ENCODE data around the gene GPR146.
"Not testable (repeated sequence)": the region's sequence is repeated elsewhere in the genome, so short reads cannot be mapped to it uniquely, and the experiment has no call there.

GPR146 gene

GRCh38 chr7:1062296-1063294 lies 18.2 kb downstream of the GPR146 start:
- in situ Hi-C loops (cut with HindIII; ENCODE audit: low pct_unique_long_range_greater_than_20kb, low sequenced_read_pairs), result no loop called here
- TF ChIP-seq JUND (IDR thresholded peaks at IDR 0.05; ENCODE audit: low read depth), result no peak

DNA sequence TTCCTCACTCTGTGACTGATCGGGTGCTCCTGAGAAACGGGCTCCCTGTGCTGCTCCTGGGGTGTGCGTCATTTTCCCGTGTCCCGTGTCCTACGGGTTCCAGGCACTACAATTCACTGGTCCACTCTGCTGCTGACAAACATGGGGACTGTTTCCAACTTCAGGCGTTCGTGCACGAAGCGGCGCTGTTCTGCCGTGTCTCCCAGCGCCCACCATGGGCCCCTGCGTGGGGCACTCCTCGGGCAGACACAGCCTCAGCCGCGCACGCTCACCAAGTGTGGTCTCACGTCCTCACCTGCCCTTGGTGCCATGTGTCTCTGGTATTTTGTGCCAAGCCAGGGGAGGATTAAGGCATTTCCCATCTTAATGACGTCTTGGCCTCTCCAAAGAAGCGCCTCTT lies 19.0 kb downstream of the GPR146 start:
- TF ChIP-seq JUND (IDR thresholded peaks at IDR 0.05; ENCODE audit: low read depth), result no peak
- in situ Hi-C loops (cut with HindIII; ENCODE audit: low pct_unique_long_range_greater_than_20kb, low sequenced_read_pairs), result no loop called here
- DNase-seq (ENCODE audit: low read depth in 1 of 2, low spot score in 1 of 2), result no peak

More at GRCh38 chr7:1062296-1063294, 18.2 kb downstream of the GPR146 start:
- DNase-seq (ENCODE audit: low read depth in 1 of 2, low spot score in 1 of 2), result no peak

DNA sequence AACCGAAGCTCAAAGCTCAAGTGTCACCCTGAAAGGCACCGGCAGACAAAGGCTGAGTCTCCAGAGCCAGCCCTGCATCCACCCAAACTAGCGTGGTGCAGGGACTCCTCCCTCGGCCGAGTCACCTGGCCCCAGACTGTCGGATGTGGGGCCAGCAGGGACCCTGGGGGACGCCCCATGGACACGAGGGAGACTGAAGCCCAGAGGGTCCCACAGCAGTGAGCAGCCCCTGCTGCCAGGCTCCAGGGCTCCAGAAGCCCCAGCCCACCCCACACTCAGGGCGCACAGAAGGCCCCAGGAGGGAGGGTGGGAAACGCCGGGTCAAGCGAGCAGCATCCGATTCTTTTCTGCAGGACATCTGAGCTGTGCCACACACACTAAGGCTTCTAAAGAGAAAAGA lies 20.2 kb downstream of the GPR146 start:
- DNase-seq (ENCODE audit: low read depth in 1 of 2, low spot score in 1 of 2), result no peak
- TF ChIP-seq JUND (IDR thresholded peaks at IDR 0.05; ENCODE audit: low read depth), result no peak
- in situ Hi-C loops (cut with HindIII; ENCODE audit: low pct_unique_long_range_greater_than_20kb, low sequenced_read_pairs), result no loop called here

DNA sequence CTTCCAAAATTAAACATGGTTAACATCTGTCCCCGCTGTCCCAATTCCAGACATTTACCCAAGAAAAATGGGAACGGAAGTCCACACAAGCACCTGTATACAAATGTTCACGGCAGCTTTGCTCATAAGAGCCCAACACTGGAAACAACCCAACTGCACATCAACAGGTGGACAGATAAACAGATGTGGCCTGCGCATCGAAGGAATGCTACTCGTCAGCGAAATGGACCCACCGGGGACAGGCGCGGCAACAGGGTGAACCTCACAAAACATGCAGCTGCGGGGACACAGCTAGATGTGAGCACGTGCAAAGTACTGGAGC lies 20.9 kb downstream of the GPR146 start:
- no peak for DNase-seq (ENCODE audit: low read depth in 1 of 2, low spot score in 1 of 2)
- in situ Hi-C loops (cut with HindIII; ENCODE audit: low pct_unique_long_range_greater_than_20kb, low sequenced_read_pairs), result no loop called here
- TF ChIP-seq JUND (IDR thresholded peaks at IDR 0.05; ENCODE audit: low read depth), result no peak

DNA sequence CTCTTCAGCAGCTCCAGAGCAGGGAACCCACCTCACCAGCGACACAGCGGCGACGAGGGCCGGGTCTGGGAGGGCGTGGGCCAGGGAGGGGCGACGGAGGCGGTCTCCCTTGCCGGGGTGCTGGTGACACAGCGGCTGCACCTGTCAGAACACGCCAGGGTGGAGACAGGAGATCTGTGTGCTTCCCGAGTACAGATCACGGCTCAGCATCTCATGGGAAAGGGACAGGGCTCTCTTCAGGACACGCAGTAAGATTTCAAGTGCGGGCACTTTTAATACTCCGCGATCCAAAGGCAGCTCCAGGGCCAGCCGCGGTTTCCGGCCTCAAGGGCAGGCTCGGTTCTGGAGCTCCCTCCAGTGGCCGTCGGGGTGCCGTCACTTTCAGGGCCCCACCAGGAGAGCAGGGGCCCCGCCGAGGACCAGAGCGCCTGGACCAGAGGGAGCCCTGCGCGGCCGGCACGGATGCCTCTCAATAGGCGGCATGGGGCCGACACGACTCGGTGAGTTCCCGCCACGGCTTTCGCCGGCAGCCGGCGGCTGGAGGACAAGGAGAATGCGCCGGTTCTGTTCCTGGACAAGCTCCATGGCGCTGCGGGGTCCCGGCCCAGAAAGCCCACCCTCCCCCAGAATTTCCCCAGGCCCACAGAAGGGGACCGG lies 21.4 kb downstream of the GPR146 start:
- in situ Hi-C loops (cut with HindIII; ENCODE audit: low pct_unique_long_range_greater_than_20kb, low sequenced_read_pairs), result no loop called here
- DNase-seq (ENCODE audit: low read depth in 1 of 2, low spot score in 1 of 2), result peak; percentile 87 to 100
- no peak for TF ChIP-seq JUND (IDR thresholded peaks at IDR 0.05; ENCODE audit: low read depth)

DNA sequence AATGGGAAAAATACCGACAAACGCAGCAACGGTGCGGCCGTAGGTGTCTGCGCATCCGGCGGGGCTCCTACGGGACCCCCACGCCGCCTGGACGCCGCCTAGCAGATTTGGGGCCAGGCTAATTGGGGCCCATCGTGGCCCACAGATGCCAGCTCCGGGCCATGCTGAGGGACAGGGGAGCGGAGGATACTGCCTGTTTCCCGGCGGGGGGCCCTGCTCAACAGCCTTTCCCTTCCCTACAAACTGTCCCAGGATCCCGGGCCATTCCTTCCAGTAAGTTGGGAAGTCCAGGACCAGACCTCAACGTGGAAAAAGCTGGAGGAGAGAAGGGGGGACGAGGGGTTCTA lies 21.9 kb downstream of the GPR146 start:
- no peak for DNase-seq (ENCODE audit: low read depth in 1 of 2, low spot score in 1 of 2)
- in situ Hi-C loops (cut with HindIII; ENCODE audit: low pct_unique_long_range_greater_than_20kb, low sequenced_read_pairs), result no loop called here
- TF ChIP-seq JUND (IDR thresholded peaks at IDR 0.05; ENCODE audit: low read depth), result no peak

- DNase-seq (ENCODE audit: low read depth in 1 of 2, low spot score in 1 of 2), result no peak
- TF ChIP-seq JUND (IDR thresholded peaks at IDR 0.05; ENCODE audit: low read depth), result no peak
- in situ Hi-C loops (cut with HindIII; ENCODE audit: low pct_unique_long_range_greater_than_20kb, low sequenced_read_pairs), result no loop called here
Measured at GRCh38 chr7:1068013-1068412, 23.7 kb downstream of the GPR146 start.

DNA sequence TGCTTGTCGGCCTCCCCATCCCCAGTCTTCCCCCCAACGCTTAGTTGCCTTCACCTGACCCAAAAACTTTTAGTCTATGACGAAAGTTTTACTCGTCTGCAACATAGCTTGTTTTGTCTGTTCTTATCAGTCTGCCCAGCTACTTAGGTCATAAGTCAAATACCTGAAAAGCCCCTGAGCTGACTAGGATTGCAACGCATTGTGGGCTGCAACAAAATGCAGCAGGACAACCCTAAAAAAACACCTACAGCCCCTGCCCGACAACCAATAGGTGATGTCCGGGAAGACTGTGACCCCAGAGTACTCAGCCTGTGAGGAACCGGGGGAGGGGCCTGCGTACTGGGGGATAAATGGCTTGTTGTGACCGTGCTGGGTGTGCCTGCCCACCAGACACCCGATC lies 24.3 kb downstream of the GPR146 start:
- in situ Hi-C loops (cut with HindIII; ENCODE audit: low pct_unique_long_range_greater_than_20kb, low sequenced_read_pairs), result no loop called here
- DNase-seq (ENCODE audit: low read depth in 1 of 2, low spot score in 1 of 2), result no peak
- no peak for TF ChIP-seq JUND (IDR thresholded peaks at IDR 0.05; ENCODE audit: low read depth)

DNA sequence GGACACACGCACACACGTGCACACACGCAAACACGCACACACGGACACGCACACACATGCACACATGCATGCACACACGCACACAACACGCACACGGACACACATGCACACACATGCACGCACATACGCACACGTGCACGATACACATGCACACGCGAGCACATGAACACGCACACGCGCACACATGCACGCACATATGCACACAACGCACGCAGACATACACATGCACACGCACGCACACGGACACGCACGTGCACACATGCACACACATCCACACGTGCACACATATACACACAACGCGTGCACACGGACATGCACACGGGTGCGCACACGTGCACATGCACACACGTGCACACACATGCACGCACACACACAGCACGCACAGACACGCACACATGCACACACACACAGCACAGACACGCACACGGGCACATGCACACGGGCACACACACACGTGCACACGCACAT lies 26.2 kb downstream of the GPR146 start:
- no peak for TF ChIP-seq JUND (IDR thresholded peaks at IDR 0.05; ENCODE audit: low read depth)
- DNase-seq (ENCODE audit: low read depth in 1 of 2, low spot score in 1 of 2), result no peak
- in situ Hi-C loops (cut with HindIII; ENCODE audit: low pct_unique_long_range_greater_than_20kb, low sequenced_read_pairs), result no loop called here

- no peak for TF ChIP-seq JUND (IDR thresholded peaks at IDR 0.05; ENCODE audit: low read depth)
- no peak for DNase-seq (ENCODE audit: low read depth in 1 of 2, low spot score in 1 of 2)
- in situ Hi-C loops (cut with HindIII; ENCODE audit: low pct_unique_long_range_greater_than_20kb, low sequenced_read_pairs), result no loop called here
Measured at GRCh38 chr7:1071731-1072254, 27.4 kb downstream of the GPR146 start.

DNA sequence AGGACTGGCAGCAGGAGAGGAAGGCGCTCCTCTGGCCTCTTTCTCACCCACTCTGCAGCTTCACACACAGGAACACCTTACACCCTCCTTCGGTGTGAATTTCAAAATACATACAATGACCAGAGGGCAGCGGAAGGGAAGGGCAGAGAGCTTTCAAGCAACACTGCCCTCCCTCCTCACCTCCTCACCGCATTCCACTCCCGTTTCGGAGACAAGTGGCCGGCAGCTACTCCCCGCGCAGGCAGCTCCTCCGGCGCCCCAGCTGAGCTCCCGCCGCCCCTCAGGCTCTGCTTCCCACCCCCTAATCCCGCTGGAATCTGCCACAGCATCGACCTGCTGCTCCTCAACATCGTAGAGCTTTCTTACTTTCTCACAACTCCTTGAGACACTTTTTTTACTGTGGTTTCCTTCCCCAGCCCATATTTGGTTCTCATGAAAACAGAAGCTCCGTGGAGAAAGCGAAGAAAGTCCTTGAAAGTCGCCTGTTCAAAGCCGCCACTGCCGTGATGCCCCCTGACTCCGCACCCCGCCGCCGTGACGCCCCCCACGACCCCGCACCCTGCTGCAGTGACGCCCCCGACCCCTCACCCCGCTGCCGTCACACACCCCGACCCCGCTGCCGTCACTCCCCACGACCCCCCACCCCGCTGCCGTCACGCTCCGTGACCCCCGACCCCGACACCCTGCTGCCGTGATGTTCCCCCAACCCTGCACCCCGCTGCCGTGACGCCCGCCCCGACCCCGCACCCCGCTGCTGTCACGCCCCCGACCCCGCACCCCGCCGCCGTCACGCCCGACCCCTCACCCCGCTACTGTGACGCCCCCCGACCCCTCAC lies 29.0 kb downstream of the GPR146 start:
- in situ Hi-C loops (cut with HindIII; ENCODE audit: low pct_unique_long_range_greater_than_20kb, low sequenced_read_pairs), result no loop called here
- no peak for DNase-seq (ENCODE audit: low read depth in 1 of 2, low spot score in 1 of 2)
- TF ChIP-seq JUND (IDR thresholded peaks at IDR 0.05; ENCODE audit: low read depth), result no peak

DNA sequence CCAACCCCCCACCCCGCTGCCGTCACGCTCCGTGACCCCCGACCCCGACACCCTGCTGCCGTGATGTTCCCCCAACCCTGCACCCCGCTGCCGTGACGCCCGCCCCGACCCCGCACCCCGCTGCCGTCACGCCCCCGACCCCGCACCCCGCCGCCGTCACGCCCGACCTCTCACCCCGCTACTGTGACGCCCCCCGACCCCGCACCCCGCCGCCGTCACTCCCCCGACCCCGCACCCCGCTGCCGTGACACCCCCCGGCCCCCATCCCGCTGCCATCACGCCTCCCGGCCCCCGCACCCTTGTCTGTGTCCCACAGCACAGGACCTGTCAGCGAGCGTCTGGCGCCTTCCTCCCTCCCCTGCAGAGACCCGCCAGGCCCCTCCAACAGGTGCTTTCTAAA lies 29.7 kb downstream of the GPR146 start:
- in situ Hi-C loops (cut with HindIII; ENCODE audit: low pct_unique_long_range_greater_than_20kb, low sequenced_read_pairs); DNase-seq (ENCODE audit: low read depth in 1 of 2, low spot score in 1 of 2): not testable (repeated sequence)
